Mesothelial cell of epicardium (in vitro differentiated cells): ENCODE data around the gene HOXC11. TPM values are rescaled to one million over a fixed set of nuclear protein-coding genes. Genes with fewer than 3 reads are reported as not detected.

ENCODE experiments used
- DNase-seq, 2 experiments: peaks; one replicate each; pipeline ENCODE4 v3.0.0; 2021; ENCODE audit warnings: low spot score in 2 of 2; ENCODE audit not compliant: unreplicated experiment in 2 of 2
- H3K27ac Mint-ChIP-seq: 2 replicates; pipeline ENCODE4 v1.8.0; 2021; ENCODE audit warnings: mixed read lengths
- H3K27me3 Mint-ChIP-seq: 2 replicates; pipeline ENCODE4 v1.8.0; 2021; ENCODE audit warnings: low read depth, mixed read lengths
- H3K36me3 Mint-ChIP-seq: 2 replicates; pipeline ENCODE4 v1.8.0; 2021; ENCODE audit warnings: mixed read lengths
- H3K4me1 Mint-ChIP-seq: 2 replicates; pipeline ENCODE4 v1.8.0; 2021; ENCODE audit warnings: mixed read lengths
- H3K4me3 Mint-ChIP-seq: 2 replicates; pipeline ENCODE4 v1.8.0; 2021; ENCODE audit warnings: mild to moderate bottlenecking, moderate library complexity, mixed read lengths
- H3K9me3 Mint-ChIP-seq: 2 replicates; pipeline ENCODE4 v1.8.0; 2021; ENCODE audit warnings: mixed read lengths
- CTCF ChIP-seq: fragments of 200-600 bp; sonication (generic); IDR thresholded peaks from one replicate; pipeline ENCODE4 v1.5.0; 2021; ENCODE audit warnings: antibody characterized with exemption; ENCODE audit not compliant: unreplicated experiment
- total RNA-seq: library from RNA; stranded (reverse); gene quantifications from 3 replicates; pipeline ENCODE4 v1.2.1, GENCODE V29; 2021

HOXC11 gene
- total RNA-seq, 1 donor from 2014 or later, result 0.60 TPM

GRCh38 chr12:54011665-54012532 is 39.0 kb downstream of the HOXC11 start:
- H3K27me3 Mint-ChIP-seq, result peaks cover 94% of the 10 kb centered on the region
- DNase-seq, result no peak
- H3K9me3 Mint-ChIP-seq, result no peaks in the 10 kb centered on the region

GRCh38 chr12:54012631-54013409 is 39.9 kb downstream of the HOXC11 start:
- no peak for DNase-seq
- Mint-ChIP-seq H3K4me3 (no peak overlapping the region), H3K36me3 (peaks cover 2% of the 10 kb centered on the region), H3K4me1 (peaks cover 33% of the 10 kb centered on the region), H3K27ac (peak overlapping the region; percentile 51), H3K9me3 (no peaks in the 10 kb centered on the region), H3K27me3 (peaks cover 92% of the 10 kb centered on the region)
- TF ChIP-seq CTCF, result no peak

More at GRCh38 chr12:54011665-54012532, 39.0 kb downstream of the HOXC11 start:
- peak overlapping the region; percentile 43 for H3K4me3 Mint-ChIP-seq
- no peak overlapping the region for H3K27ac Mint-ChIP-seq
- H3K4me1 Mint-ChIP-seq, result peaks cover 27% of the 10 kb centered on the region
- no peak for TF ChIP-seq CTCF
- H3K36me3 Mint-ChIP-seq, result peaks cover 2% of the 10 kb centered on the region

- peak overlapping the region; percentile 39 for H3K27ac Mint-ChIP-seq
- peaks cover 2% of the 10 kb centered on the region for H3K36me3 Mint-ChIP-seq
- no peak for DNase-seq
- H3K4me1 Mint-ChIP-seq, result peaks cover 36% of the 10 kb centered on the region
- no peaks in the 10 kb centered on the region for H3K9me3 Mint-ChIP-seq
- H3K4me3 Mint-ChIP-seq, result peak overlapping the region; percentile 28
- TF ChIP-seq CTCF, result no peak
- H3K27me3 Mint-ChIP-seq, result peaks cover 87% of the 10 kb centered on the region
Observed at GRCh38 chr12:54014377-54015017, 41.6 kb downstream of the HOXC11 start.

GRCh38 chr12:54015018-54015931 is 42.3 kb downstream of the HOXC11 start:
- Mint-ChIP-seq H3K4me1 (peaks cover 37% of the 10 kb centered on the region), H3K27ac (peak overlapping the region; percentile 1), H3K4me3 (peak overlapping the region; percentile 24), H3K36me3 (peaks cover 2% of the 10 kb centered on the region), H3K9me3 (no peaks in the 10 kb centered on the region), H3K27me3 (peaks cover 86% of the 10 kb centered on the region)
- DNase-seq, result no peak
- TF ChIP-seq CTCF, result no peak

- Mint-ChIP-seq H3K27ac (no peak overlapping the region), H3K4me3 (peak overlapping the region; percentile 81), H3K4me1 (peaks cover 31% of the 10 kb centered on the region), H3K36me3 (peaks cover under 1% of the 10 kb centered on the region), H3K27me3 (peaks cover 86% of the 10 kb centered on the region), H3K9me3 (no peaks in the 10 kb centered on the region)
- no peak for TF ChIP-seq CTCF
- DNase-seq, result no peak
Observed at GRCh38 chr12:54016051-54016450, 43.1 kb downstream of the HOXC11 start.
